ENCODE results near the gene OR5K1.

OR5K1 gene
- total RNA-seq: 0 to 0.07 (median 0) reads per million in 9 experiments

DNA sequence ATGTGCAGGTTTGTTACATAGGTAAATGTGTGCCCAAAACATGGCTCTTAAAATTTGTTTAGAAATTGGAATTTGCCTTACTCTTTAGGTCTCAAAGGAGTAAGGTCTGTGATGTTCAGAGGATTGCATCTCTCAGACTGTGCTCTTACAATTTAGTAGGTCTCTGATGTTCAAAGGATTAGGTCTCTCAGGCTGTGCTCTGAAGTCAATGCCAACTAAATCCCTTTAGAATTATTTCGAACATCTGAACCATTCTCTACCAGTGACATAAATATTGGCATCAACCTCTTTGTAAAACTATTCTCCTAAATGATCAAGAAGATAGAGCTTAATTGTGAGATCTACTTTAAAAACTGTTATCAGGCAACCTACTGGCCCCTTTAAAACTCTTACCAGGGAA is at the start of gene OR5K1:
Gene OR5K1, plus strand, starts transcription at position 301 of the 400 bp plus-strand sequence. CDS start 6,376 bp downstream, outside the sequence.
- Mint-ChIP-seq H3K4me3 (no peak within 1 kb of the TSS), H3K36me3 (ENCODE audit: insufficient read depth) (no peaks in the 10 kb centered on the region)

DNA sequence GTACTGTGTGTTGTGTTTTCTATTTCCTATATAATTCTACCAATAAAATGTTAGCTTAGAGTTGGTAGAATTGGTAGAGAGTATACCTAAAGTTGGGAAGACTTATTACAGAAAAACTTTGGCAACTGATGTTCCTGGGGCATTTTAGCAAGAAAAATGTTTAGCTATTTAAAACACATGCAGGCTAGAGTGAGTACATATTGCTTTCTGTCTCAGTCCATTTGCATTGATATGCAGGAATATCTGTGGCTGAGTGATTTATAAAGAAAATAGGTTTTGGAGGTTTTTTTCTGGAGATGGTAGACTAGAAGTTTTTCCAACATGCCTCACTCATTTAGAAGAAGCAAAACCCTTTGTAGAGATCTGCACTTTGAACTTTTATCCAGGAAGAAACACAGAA is 30.4 kb upstream of the OR5K1 start:
- Mint-ChIP-seq H3K9me3 (peaks cover 9 to 29% of the 10 kb centered on the region in 2 donors), H3K4me3 (no peak overlapping the region), H3K27ac (no peak overlapping the region), H3K27me3 (no peaks in the 10 kb centered on the region), H3K36me3 (ENCODE audit: insufficient read depth) (no peaks in the 10 kb centered on the region), H3K4me1 (ENCODE audit: low read depth in 2 of 2) (no peaks in the 10 kb centered on the region)
- ATAC-seq (replicated peaks) (no peak), DNase-seq (no peak)

More for the DNA sequence above, at the start of gene OR5K1:
- DNase-seq (no peak), ATAC-seq (replicated peaks) (no peak)
- peak within 1 kb of the TSS in 1 of 2 donors; percentile 30 for H3K27ac Mint-ChIP-seq
- H3K9me3 Mint-ChIP-seq: no peaks in the 10 kb centered on the region
- no peaks in the 10 kb centered on the region for H3K4me1 Mint-ChIP-seq (ENCODE audit: low read depth in 2 of 2)
- no peaks in the 10 kb centered on the region for H3K27me3 Mint-ChIP-seq

DNA sequence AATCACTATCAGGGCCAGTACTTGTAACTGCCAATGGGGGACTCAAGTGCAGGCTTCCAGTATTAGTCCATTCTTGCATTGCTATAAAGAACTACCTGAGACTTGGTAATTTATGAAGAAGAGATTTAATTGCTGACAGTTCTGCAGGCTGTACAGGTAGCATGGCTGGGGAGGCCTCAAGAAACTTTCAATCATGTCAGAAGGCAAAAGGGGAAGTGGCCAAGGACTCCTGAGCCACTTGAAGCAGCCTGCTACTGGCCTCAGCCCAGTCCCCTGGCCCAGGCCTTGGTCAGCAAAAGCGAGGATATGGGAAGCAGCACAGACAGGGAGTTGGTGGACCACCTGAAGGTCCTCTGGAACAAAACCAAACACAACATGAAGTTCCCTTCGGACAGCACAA is 29.2 kb upstream of the OR5K1 start:
- ATAC-seq (replicated peaks): no peak
- H3K4me1 Mint-ChIP-seq (ENCODE audit: low read depth in 2 of 2): no peaks in the 10 kb centered on the region
- no peaks in the 10 kb centered on the region for H3K36me3 Mint-ChIP-seq (ENCODE audit: insufficient read depth)
- H3K27me3 Mint-ChIP-seq: no peaks in the 10 kb centered on the region
- no peak for DNase-seq
- H3K9me3 Mint-ChIP-seq: peaks cover 9 to 21% of the 10 kb centered on the region in 2 donors
- no peak overlapping the region for H3K27ac Mint-ChIP-seq
- no peak overlapping the region for H3K4me3 Mint-ChIP-seq

DNA sequence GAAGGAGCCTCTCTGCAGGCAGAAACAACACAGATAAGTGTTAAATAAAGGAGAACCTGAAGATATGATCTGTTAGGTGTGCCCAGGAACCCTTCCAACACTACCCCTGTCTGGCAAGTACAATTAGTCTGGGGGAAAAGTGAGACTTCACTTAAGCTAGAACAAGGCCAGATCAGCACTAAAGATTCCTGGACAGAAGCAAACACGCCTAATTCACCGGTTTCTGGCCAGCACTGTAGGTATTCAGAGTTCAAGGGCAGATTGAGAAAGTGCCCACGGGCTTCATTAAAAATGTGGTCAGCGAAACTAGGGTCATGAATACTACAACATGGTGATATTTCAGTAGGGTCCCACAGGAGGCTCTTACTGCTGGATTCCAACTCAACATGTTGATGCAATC is 28.6 kb upstream of the OR5K1 start:
- ATAC-seq (replicated peaks): no peak
- H3K4me3 Mint-ChIP-seq: no peak overlapping the region
- H3K27me3 Mint-ChIP-seq: no peaks in the 10 kb centered on the region
- H3K36me3 Mint-ChIP-seq (ENCODE audit: insufficient read depth): no peaks in the 10 kb centered on the region
- H3K27ac Mint-ChIP-seq: no peak overlapping the region
- no peak for DNase-seq
- peaks cover 3 to 14% of the 10 kb centered on the region in 2 donors for H3K9me3 Mint-ChIP-seq
- H3K4me1 Mint-ChIP-seq (ENCODE audit: low read depth in 2 of 2): no peaks in the 10 kb centered on the region

DNA sequence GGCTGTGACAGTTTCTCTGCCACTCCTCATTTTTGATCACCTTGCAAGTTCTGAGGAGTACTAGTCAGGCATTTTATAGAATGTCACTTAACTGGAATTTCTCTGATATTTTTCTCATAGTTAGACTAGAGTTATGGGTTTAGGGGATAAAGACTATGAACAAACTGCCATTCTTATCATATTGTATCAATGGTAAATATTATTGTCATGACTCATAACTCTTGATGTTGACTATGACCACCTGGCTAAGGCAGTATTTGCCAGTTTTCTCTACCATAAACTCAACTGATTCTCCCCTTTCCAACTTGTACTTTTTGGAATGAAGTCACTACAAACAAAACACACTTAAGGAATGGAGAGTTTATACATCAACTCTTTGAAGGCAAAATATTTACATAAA is 22.7 kb upstream of the OR5K1 start:
- Mint-ChIP-seq H3K4me3 (no peak overlapping the region), H3K27ac (no peak overlapping the region), H3K36me3 (ENCODE audit: insufficient read depth) (no peaks in the 10 kb centered on the region), H3K9me3 (no peaks in the 10 kb centered on the region), H3K27me3 (peaks cover 0 to 6% of the 10 kb centered on the region in 2 donors), H3K4me1 (ENCODE audit: low read depth in 2 of 2) (no peaks in the 10 kb centered on the region)
- no peak for DNase-seq
- no peak for ATAC-seq (replicated peaks)

DNA sequence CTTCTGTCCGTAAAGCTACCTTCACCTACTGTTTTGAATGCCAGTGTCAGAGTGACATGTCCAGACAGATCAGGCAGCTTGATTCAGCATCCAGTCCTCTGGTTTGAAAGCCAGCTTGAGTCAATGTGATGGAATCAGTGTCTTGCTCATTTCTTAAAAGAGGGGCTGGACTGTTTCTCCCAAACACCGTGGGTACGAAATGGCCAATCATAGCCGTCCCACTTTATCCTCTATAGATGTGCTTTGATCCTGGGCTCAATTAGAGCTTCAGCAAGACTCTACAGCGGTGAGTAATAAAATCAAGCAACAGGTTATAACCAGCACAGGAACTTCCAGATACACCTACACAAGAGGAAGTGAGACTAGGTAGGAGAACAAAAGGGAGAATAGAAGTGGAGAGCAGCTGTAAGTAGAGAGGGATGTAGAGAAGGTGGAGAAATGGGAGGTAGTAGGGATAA is 17.0 kb upstream of the OR5K1 start:
- peaks cover 6 to 9% of the 10 kb centered on the region in 2 donors for H3K27me3 Mint-ChIP-seq
- H3K4me3 Mint-ChIP-seq: no peak overlapping the region
- ATAC-seq (replicated peaks) (no peak), DNase-seq (no peak)
- no peaks in the 10 kb centered on the region for H3K36me3 Mint-ChIP-seq (ENCODE audit: insufficient read depth)
- H3K9me3 Mint-ChIP-seq: no peaks in the 10 kb centered on the region
- H3K27ac Mint-ChIP-seq: no peak overlapping the region
- H3K4me1 Mint-ChIP-seq (ENCODE audit: low read depth in 2 of 2): peaks cover 2 to 3% of the 10 kb centered on the region in 2 donors

DNA sequence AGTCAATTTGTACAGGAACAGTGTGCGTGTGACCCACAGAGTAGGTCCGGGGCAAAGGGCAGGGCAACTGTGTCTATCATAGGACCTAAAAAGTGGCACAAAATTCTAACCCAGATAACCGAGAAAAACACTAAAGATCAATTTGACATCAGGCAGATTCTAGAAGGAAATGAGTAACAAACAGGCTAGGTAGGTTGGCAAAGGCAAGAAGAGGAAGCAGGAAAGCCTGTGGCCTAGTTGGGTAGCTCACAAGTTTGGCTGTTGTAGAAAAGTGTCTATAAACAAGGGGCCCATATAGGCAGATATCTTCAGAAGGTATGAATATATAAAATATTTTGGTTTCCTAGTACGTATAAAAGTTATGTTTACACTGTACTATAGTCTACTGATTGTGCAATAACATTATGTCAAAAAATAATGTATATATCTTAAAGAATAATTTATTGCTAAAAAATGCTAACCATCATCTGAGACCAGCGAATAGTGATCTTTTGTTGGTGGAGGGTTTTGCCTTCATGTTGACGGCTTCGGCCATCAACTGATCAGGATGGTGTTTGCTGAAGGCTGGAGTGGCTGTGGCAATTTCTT is 13.3 kb upstream of the OR5K1 start:
- DNase-seq: no peak
- Mint-ChIP-seq H3K4me1 (ENCODE audit: low read depth in 2 of 2) (peaks cover 2 to 3% of the 10 kb centered on the region in 2 donors), H3K4me3 (no peak overlapping the region), H3K36me3 (ENCODE audit: insufficient read depth) (no peaks in the 10 kb centered on the region), H3K27ac (peak overlapping the region in 1 of 2 donors; percentile 3), H3K9me3 (no peaks in the 10 kb centered on the region), H3K27me3 (peaks cover under 1 to 9% of the 10 kb centered on the region in 2 donors)
- peak; percentile 27 for ATAC-seq (replicated peaks)

DNA sequence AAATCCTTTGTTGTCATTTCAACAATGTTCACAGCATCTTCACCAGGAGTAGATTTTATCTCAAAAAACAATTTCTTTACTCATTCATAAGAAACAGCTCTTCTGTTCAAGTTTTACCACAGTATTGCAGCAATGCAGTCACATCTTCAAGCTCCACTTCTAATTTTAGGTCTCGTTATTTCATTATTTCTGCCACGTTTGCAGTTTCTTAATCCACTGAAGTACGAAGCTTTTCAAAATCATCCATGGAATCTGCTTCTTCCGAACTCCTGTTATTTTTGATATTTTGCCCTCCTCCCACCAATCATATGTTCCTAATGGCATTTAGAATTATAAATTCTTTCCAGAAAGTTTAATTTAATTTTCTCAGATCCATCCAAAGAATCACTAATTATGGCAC is 12.6 kb upstream of the OR5K1 start:
- Mint-ChIP-seq H3K36me3 (ENCODE audit: insufficient read depth) (no peaks in the 10 kb centered on the region), H3K27ac (no peak overlapping the region), H3K27me3 (peaks cover 0 to 9% of the 10 kb centered on the region in 2 donors), H3K4me3 (no peak overlapping the region), H3K4me1 (ENCODE audit: low read depth in 2 of 2) (peaks cover 2 to 3% of the 10 kb centered on the region in 2 donors), H3K9me3 (no peaks in the 10 kb centered on the region)
- ATAC-seq (replicated peaks): no peak
- no peak for DNase-seq

DNA sequence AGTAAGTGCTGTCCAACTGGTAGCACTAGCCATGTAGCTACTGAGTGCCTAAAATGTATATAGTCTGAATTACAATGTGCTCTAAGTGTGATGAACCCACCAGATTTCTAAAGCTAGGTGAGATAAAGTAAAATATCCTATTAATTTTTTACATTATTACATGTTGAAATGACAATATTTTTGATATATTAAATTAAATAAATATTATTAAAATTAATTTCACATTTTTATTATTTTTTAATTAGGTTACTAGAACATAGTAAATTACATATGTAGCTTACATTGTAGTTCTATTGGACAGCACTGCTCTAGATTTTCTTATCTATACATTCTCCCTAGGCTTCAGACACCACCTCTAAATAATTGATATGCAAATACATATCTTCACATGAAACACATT is 9.2 kb upstream of the OR5K1 start:
- no peaks in the 10 kb centered on the region for H3K36me3 Mint-ChIP-seq (ENCODE audit: insufficient read depth)
- ATAC-seq (replicated peaks) (no peak), DNase-seq (no peak)
- H3K27me3 Mint-ChIP-seq: no peaks in the 10 kb centered on the region
- H3K27ac Mint-ChIP-seq: no peak overlapping the region
- H3K4me3 Mint-ChIP-seq: no peak overlapping the region
- peaks cover 2 to 3% of the 10 kb centered on the region in 2 donors for H3K4me1 Mint-ChIP-seq (ENCODE audit: low read depth in 2 of 2)
- no peaks in the 10 kb centered on the region for H3K9me3 Mint-ChIP-seq

DNA sequence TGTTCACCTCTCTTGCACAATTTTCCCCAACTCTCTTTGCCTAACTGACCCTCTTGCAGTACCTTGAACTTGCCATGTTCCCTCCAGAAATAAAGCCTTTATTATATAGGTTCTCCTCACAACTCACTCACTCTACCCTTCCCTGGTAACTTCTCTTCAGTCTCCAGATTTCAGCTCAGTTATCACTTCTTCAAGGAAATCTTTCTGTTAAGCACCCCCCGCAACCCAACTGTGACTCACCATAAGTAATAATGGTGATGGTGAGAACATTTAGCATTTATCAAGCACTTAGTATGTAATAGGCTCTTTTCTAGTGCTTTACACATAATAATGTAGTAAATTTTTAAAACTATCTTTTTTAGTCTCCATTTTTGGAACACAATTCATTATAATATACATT is 8.1 kb upstream of the OR5K1 start:
- Mint-ChIP-seq H3K27me3 (no peaks in the 10 kb centered on the region), H3K9me3 (no peaks in the 10 kb centered on the region), H3K36me3 (ENCODE audit: insufficient read depth) (no peaks in the 10 kb centered on the region), H3K27ac (no peak overlapping the region), H3K4me3 (no peak overlapping the region), H3K4me1 (ENCODE audit: low read depth in 2 of 2) (no peaks in the 10 kb centered on the region)
- no peak for ATAC-seq (replicated peaks)
- no peak for DNase-seq

DNA sequence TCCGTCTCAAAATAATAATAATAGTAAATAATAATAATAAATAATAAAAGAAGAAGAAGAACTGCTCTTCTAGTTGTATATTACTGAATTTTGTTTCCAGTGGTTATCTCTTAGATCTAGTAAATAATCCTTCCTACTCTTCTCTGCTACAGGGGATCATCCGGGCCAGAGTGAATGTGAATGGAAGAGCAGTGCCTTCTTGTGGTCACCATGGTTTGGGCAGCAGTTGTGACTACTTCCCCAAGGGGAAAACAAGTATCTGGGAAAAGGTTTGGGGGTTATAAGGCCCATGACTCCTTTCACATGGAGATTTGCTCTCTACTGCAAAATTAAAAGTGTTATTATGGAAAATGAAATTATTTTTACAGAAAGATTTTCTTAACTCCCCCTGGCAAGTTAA is 5.5 kb upstream of the OR5K1 start:
- Mint-ChIP-seq H3K27me3 (no peaks in the 10 kb centered on the region), H3K4me3 (no peak overlapping the region), H3K27ac (no peak overlapping the region), H3K4me1 (ENCODE audit: low read depth in 2 of 2) (no peaks in the 10 kb centered on the region), H3K9me3 (no peaks in the 10 kb centered on the region), H3K36me3 (ENCODE audit: insufficient read depth) (no peaks in the 10 kb centered on the region)
- ATAC-seq (replicated peaks) (no peak), DNase-seq (no peak)

DNA sequence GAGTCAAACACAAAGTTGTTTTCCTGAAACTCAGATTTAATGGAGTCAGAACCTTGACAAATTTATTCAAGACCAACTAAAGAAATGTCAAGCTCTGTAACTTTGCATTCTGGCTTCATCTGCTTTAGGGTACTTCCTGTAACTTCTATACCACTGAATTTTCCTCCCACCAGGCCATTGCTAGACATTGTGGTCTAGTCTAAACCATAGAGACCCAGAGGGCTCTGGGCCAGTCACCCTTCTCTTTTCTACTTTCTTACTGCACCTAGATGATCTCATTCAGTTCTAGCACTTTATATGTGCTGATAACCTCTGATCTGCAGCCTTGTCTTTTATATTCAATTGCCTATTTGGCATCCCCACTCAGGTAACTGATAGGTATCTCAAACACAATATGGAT is 2.8 kb upstream of the OR5K1 start:
- Mint-ChIP-seq H3K36me3 (ENCODE audit: insufficient read depth) (no peaks in the 10 kb centered on the region), H3K4me1 (ENCODE audit: low read depth in 2 of 2) (no peaks in the 10 kb centered on the region), H3K4me3 (no peak overlapping the region), H3K9me3 (no peaks in the 10 kb centered on the region), H3K27me3 (no peaks in the 10 kb centered on the region), H3K27ac (peak overlapping the region in 1 of 2 donors; percentile 2)
- ATAC-seq (replicated peaks): peak; percentile 33
- DNase-seq: no peak

DNA sequence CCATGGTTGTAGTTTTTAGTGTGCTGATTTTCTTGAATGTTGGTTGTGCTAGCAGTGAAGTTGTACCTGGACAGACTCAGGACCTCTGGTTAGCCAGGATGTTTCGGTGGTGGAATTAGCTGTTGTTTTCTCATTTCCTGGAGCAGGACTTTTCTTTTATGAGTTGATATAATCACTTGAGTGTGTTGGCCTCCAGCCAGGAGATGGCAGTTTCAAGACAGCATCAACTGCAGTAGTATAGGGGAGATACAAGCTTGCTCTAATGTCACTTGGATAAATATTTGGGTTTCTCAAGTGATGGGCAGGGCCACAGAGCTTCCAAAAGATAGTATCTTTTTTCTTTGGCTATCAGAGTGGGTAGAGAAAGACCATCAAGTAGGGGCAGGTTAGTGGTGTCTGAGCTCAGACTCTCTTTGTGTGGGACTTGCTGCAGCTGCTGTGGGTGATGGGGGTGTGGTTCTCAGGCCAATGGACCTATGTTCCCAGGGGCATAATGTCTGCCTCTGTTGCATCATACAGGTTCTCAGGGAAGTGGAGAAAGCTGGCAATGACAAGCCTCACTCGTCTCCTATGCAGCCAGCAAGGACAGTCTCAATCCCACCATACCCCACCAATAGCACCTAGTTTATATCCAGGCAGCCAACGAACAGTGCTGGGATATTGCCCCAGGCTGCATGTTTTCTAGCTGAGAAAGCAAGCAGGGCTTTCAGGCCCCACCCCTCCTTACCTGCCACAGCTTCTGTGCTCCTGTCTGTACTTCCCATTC is 19.9 kb downstream of the OR5K1 start:
- H3K27ac Mint-ChIP-seq: no peak overlapping the region
- ATAC-seq (replicated peaks) (no peak), DNase-seq (no peak)
- no peaks in the 10 kb centered on the region for H3K36me3 Mint-ChIP-seq (ENCODE audit: insufficient read depth)
- H3K9me3 Mint-ChIP-seq: peaks cover 11 to 18% of the 10 kb centered on the region in 2 donors
- peaks cover 0 to 3% of the 10 kb centered on the region in 2 donors for H3K4me1 Mint-ChIP-seq (ENCODE audit: low read depth in 2 of 2)
- peaks cover 0 to 15% of the 10 kb centered on the region in 2 donors for H3K27me3 Mint-ChIP-seq
- no peak overlapping the region for H3K4me3 Mint-ChIP-seq

DNA sequence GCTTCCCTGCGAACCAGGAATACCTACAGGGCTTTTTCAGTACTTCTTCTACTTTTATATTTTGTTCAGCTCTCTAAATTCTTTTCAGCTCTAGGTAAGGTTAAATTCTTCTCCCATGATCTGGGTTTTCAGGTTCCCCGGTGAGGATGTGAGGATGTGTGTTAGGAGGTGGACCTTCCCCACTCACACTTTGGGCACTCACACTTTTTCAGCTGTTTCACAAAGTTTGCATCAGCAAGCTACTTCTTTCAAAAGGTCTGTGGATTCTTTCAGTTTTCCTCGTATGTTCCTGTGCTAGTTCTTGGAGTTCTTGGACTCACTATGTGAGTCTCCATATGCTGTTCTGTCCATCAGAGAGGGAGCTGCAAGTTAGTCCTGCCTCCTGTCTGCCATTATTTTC is 20.6 kb downstream of the OR5K1 start:
- Mint-ChIP-seq H3K4me1 (ENCODE audit: low read depth in 2 of 2) (peaks cover 0 to 3% of the 10 kb centered on the region in 2 donors), H3K27ac (no peak overlapping the region), H3K27me3 (peaks cover 0 to 15% of the 10 kb centered on the region in 2 donors), H3K4me3 (no peak overlapping the region), H3K9me3 (peaks cover 11 to 18% of the 10 kb centered on the region in 2 donors), H3K36me3 (ENCODE audit: insufficient read depth) (no peaks in the 10 kb centered on the region)
- DNase-seq (no peak), ATAC-seq (replicated peaks) (no peak)
